Activated T-cell treated with anti-CD3 and anti-CD28 coated beads, Interleukin-2, amount 50 U/mL, for 48 hours (primary cell): ENCODE data around the gene TSKS.
"Not testable (repeated sequence)": the region's sequence is repeated elsewhere in the genome, so short reads cannot be mapped to it uniquely, and the experiment has no call there.

ENCODE experiments used
- DNase-seq, 2 experiments: peaks; one replicate each; pipeline ENCODE4 v3.0.0-alpha.2; 2020

The TSKS gene

DNA sequence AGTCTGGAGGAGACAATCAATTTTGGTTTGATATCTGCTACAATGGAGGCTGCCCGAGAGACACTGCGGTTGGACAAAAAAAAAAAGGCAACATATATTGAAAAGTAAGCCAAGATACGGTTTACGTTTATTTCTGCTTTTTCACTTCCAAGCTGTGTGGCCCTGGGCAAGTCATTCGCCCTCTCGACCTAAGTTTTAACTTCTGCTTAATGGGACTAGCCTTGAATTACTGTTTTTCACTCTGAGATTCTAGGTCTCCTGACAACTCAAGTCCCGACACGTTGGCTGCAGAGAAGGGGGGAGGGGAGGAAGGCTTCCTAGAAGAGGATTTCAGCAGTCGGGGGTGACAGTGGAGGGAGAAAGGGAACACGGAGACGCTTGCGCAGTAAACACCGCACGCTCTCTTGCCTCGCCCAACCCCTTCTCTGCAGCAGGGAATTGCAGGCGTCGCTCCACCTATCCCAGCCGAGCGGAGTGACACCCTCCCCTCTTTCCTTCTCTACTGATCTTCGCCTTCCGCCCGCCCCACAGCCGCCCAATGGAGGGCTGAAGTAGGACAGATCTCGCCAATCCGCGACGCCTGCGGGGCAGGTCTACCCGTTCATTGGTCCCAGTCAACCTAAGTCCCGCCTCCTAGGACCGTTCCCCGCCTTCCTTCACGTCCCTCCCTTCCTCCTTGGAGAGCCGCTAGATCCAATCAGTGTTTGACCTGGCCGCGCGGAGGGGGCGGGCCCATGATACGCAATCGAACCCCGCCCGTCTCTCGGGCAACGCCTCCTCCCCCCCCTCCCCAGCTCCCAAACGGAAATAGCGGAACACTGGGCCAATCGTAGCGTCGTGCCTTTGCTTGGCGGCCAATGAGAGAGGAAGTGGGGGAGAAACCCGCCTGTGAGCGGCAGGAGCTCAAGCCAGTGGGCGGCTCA is 3.2 kb upstream of the TSKS start:
- peak; percentile 99 for DNase-seq

DNA sequence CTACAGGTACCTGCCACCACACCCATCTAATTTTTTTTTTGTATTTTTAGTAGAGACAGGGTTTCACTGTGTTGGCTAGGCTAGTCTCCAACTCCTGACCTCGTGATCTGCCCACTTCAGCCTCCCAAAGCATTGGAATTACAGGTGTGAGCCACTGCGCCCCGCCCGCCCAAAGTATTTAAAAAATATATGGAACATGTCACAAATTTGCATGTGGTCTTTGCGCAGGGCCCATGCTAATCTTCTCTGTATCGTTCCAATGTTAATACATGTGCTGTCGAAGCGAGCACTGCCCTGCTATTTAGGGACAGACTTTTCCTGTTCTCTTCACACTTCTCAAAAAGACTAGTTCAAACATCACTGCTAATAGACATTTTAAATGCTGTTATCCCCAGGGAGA is 1.2 kb upstream of the TSKS start:
- no peak for DNase-seq

DNA sequence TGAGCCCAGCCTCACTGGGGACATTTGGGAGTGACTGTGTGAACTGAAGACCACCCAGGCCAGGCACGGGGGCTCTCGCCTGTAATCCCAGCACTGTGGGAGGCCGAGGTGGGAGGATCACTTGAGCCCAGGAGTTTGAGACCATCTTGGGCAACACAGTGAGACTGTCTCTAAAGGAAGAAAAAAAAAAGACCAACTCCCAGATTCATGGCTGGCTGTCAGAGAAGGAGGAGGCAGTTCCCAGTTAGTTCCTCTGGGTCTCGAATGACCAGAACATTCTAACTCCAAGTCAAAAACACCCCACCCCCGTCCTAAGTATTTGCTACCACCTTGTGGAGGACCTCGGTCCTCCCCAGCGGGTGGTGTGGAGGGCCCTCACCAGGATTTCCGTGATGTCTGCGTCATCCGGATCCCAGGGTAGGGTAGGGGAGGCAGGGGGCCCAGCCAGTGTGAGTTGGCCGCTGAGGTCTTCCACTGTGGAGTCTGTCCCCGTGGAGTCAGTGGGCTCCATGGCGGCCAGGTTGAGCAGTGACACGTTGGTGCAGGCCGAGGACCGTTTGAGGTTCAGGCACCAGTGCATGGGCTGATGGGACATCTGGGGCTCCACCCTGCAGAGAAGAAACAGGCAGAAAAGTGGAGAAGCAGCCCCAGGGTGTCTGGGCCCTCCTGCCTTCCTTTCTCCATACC is 1.3 kb downstream of the TSKS start:
- peak; percentile 33 to 37 for DNase-seq

DNA sequence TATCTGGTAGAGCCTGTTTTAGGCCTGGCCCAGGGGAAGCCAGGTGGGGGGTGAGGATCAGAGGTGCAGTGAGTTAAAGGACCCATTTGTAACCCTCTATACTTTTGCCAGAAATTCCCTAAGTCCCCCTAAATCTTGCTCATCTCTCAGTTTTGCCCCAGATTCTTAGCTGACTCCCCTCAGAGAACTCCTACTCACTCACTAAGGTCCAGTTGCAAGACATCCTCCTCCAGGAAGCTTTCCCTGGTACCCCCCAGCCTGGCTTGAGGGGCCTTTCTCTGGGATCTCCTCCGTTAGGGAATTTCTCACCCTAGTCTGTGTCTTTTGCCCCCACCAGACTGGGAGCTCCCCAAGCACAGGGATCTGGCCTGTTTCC is 1.9 kb downstream of the TSKS start:
- DNase-seq: no peak

DNA sequence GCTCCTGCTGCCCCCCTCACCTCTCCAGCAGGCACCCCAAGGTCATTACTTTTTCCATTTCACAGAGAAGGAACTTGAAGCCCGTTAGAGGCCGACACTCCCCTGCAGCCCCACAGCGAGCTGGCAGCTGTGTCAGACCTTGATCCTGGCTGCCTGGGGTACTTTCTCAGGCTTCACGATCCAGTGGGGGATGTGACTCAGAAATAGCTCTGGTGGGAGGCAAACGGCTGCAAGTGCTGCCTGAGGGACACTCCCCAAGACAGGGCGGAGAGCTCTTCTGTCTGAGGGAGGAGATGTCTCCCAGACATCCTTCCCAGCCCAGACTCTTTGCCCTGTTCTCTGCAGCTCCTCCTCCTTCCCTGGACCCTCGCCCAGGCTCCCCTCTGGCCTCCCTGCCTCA is 4.8 kb downstream of the TSKS start:
- DNase-seq: no peak

DNA sequence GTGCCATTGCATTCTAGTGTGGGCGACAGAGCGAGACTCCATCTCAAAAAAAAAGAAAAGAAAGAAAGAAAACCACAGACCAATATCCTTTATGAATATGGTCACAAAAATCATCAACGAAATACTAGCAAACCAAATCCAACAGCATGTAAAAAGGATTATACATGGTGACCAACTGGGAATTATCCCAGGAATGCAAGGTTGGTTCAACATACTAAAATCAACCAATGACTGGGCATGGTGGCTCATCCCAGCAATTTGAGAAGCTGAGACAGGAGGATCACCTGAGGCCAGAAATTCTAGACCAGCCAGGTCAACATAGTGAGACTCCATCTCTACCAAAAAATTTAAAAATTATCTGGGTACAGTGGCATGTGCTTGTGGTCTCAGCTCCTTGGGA is 7.2 kb downstream of the TSKS start:
- DNase-seq: no peak

DNA sequence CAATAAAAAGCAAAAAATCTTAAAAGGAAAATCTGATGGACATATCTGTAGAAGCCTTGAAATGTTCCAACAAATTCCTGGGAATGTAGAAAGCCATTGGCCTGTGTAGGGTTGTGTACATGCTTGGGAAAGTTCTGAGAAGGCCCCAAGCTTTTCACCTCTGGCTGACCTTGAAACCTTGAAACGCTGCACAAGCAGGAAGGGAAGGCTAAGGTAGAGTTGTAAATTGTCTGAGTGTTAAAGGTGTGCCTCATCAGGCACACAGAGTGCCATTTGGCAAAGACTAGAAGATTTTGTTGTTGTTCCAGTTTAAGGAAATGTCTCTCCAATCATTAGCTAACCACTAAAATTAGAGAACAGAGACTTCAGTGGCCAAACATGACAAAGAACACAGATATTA is 10.4 kb downstream of the TSKS start:
- DNase-seq: no peak

DNA sequence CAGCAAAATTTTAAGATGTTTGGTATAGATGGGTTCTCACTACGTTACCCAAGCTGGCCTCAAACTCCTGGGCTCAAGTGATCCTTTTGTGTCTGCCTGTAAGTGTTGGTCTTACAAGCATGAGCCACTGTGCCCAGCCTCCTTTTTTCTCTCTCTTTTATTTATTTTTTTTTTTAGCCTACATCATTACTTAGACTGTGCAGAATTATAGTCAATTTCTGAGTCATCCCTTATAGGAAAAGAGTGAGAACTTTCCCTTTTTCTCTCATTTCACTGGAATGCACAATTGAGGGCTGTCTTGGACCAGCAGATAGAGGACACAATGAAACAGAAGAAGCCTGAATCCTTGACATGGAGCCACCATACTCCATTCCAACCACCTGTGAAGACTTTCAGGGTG is 13.3 kb downstream of the TSKS start:
- DNase-seq: no peak

DNA sequence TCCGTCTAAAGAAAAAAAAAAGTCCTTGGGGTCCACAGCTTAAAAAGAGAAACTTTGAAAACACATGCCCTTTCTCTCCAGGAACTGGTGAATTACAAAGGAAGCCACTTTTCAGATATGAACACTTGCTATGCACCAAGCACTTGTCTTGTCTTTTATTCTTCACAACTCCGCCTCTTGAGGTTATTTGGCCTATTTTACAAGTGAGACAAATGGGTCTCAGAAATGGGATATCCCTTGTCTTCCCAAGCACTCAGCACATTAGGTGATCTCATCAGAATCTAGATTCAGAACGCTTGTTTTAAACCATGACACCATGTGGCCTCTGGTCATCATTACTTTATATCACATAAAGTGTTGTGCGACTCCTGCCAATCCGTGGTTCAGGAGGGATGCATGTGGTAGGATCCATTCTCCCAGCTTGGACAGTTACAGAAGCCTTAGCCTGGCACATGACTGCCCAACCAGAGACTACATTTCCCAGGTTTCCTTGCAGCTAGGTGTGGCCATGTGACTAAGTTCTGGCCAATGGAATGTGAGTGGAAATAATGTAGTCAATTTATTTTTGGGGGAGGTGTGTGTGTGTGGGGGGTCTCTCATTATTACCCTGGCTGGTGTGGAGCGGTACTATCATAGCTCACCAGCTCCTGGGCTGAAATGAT is 13.9 kb downstream of the TSKS start:
- DNase-seq: no peak

DNA sequence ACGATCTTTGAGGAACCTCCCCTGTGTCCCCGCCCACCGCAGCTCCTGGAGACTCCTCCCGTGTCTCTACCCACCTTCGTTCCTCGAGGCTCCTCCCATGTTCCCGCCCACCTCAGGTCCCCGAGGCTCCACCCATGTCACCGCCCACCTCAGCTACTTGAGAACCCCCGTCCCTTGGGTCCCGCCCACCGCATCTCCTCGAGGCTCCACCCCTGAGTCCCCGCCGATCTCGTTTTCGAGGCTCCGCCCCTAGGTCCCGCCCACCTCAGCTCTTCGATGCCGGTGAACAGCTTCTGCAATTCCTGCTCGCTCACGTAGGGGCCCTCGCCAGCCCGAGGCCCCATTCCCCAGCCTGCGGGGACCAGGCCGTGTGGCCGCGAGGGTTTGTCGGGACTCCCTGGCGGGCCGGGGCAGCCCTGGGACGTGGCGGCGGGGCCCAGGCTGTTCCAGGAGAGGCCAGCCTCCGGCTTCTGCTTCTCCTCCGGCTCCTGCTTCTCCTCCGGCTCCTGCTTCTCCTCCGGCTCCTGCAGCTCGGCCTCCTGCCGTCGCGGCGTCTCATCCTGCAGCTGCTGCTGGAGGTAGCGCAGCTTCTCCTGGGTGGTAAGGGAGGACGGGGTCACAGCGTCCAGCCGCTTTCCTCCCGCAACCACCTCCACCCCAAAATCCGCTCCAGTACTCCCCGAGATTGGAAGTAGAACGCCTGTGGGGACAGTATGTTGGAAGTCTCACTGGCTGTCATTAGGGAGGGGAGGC is 16.7 kb downstream of the TSKS start:
- peak; percentile 79 to 82 for DNase-seq

DNA sequence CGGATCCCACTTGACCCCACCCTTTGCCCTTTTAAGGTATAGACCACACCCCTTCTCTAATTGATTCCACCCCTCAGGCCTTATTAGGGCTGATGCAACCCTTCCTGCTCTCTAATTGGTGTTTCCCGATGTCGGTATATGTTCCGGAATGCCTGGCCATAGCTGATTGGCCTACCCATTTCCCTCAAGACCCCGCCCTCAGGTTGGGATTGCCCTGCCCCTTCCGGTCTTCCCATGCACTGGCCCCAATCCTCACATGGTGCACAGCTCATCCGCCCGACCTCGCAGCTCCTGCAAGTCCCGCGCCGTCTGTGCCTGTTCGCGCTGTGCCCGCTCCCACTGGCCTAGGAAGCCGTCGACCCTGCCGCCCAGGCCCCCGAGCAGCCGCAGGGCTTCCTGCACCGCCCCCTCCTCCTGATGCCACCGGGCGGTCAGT is 18.1 kb downstream of the TSKS start:
- DNase-seq: no peak

DNA sequence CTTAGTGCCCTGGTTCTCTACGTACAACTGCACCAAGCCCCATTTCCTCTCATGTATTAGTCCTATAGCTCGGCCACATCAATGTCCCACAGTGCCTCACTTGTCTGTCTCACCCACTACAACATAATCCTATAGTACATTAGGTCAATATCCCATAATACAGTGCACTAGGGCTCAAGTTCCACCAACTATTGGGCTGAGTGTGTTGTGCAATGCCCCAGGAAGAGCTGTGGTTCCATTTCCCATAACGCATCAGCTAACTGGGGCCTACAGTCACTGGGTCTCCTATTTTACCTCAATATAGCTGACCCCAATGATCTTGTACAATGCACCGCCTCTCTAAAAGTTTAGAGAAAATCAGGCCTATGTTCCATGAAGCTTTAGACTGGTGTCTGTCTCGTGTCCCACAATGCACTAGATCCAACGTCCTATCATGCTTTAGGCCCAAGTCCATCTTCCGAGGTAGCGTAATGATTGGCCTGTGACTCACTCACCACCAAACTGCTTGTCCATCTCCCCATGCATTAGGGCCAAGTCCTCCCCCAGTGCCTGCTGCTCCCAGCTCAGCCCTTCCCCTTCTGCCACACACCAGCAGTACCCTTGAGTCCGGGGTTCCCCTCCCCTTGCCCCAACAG is 21.8 kb downstream of the TSKS start:
- no peak for DNase-seq

DNA sequence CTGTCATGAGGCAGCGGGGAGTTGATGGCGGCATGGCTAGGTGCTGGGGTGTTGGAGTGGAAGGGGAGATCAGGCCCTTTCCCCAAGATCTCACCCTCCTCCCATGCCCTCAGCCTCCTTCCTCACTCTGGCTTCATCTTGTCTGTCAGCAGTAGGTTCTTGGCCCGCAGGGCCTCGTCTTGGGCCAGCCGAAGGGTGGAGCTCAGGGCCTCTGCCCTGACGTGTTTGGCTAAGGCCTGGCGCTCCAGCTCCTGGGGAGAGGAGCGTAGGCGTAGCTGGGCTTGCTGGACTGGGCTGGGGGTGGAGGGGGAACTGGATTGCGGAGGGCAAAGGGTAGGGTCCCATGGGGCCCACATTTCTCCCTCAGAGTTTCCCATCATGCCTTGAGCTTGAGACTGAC is 23.2 kb downstream of the TSKS start:
- DNase-seq: no peak

DNA sequence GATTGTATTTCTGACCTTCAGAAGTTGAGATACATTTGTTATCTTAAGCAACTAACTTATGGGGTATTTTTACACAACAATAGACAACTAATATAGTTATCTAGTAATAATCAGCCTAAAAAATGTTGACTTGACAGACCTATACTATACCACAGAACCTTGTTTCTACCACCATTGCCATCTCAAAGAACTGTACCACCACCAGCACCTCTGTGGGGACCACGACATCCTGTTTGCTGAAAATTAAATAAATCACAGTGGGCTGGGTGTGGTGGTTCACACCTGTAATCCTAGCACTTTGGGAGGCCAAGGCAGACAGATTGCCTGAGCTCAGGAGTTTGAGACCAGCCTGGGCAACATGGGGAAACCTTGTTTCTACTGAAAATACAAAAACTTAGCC is 24.0 kb downstream of the TSKS start:
- no peak for DNase-seq

DNA sequence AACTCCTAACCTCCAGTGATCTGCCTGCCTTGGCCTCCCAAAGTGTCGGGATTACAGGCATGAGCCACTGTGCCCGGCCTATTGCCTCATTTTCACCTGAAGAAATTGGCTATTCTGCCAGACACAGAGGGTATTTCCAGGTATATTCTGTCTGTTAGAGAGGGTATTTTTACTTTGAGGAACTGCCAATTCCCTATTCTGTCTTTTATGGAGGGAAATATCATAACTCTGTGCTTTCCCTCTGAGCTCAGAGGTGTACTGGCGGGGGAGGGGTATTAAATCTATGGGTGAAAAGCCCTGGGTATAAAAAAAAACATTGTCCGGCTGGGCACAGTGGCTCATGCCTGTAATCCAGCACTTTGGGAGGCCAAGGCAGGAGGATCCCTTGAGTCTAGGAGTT is 24.8 kb downstream of the TSKS start:
- DNase-seq: no peak

DNA sequence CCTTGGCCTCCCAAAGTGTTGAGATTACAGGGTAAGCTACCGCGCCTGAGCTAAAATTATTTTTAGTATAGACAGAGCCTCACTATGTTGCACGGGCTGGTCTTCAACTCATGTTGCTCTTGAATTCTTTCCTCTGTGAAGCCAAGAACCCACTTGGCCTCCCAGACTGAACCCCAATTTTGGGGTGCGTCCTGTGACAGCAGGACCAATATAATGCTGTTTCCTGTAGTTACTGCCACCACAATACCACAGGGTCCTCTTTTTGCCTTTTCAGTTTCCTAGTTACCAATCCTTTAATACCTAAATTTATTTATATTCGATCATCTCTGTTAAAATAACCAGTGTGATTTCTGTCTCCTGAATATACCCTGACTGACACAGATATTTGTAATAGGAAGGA is 32.9 kb downstream of the TSKS start:
- DNase-seq: no peak

DNA sequence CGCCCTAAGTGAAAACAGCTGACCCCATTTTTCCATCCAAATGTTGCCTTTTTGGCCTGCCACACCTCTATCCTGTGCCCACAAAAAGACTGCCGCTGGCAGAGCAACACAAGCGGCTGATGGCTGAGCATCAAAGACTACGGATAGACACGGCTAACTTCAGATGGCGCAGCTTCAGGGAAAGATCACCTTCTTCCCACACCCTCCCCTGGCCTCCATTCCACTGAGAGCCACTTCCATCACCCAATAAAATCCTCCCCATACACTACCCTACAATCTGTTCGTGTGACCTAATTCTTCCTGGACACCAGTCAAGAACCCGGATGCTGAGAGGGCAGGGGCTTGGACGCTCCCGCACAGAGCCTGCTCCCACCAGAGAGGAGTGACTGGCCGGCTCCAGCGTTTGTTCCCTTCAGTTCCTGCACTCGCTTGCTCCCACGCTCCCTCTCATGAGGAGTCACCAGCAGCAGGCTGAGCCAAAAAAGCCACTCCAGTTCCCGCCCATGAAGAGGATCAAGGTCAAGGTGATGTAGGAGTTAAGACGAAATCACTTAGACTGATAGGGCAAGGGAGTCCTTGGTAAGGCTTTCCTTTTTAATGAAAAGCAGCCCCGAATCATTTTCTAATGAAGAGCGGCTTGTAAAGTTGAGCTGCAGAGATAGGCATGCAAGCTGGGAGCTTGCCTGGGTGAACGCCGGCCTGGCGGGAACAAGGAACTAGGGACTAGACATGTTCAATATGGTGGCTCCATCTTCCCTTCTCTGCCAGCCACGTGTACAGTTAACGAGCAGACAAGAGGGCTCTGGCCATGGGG is 35.7 kb downstream of the TSKS start:
- DNase-seq: no peak

DNA sequence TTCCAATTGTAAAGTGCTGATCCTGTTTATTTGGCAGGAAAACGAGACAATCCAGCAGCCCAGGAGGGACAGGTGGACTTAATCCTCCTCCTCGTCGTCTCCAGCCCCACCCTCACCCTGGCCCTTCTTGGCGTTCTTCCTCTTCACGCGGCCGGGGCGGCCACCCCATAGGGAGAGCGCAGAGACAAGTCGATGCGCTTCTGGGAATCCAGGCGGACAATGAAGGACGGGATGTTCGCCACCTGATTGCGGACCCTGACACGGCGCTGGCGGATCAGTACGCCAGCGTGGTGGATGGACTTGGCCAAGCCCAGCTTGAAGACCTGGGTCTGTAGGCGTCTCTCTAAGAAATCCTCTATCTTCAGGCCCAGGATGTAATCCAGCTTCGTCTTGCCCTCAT is 43.7 kb downstream of the TSKS start:
- not testable (repeated sequence) for DNase-seq

DNA sequence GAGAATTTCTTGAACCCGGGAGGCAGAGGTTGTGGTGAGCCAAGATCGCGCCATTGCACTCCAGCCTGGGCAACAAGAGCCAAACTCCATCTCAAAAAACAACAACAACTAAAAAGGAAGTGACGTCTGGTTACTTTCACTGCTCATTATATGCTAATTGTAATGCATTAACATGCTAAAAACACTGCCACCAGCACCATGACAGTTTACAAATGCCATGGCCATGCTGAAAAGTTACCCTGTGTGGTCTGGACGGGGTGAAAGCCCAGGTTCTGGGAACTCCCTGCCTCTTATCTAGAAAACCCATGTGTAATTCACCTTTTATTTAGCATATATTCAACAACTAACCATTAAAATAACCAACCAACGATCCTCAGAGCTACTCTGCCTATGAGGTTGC is 44.1 kb downstream of the TSKS start:
- no peak for DNase-seq

DNA sequence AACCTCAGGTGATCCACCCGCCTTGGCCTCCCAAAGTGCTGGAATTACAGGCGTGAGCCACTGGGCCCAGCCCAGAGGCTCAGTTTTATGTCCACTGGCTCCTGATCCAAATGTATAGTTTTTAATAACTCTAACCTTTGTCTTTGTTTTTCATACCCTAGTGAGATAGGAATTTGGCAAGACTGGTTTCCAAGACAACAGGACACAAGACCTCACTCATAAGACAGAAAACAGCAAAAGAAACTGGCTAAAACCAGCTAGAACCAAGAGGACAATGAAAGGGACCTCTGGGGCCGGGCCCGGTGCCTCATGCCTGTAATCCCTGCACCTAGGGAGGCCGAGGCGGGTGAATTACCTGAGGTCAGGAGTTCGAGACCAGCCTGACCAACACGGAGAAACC is 44.6 kb downstream of the TSKS start:
- no peak for DNase-seq

DNA sequence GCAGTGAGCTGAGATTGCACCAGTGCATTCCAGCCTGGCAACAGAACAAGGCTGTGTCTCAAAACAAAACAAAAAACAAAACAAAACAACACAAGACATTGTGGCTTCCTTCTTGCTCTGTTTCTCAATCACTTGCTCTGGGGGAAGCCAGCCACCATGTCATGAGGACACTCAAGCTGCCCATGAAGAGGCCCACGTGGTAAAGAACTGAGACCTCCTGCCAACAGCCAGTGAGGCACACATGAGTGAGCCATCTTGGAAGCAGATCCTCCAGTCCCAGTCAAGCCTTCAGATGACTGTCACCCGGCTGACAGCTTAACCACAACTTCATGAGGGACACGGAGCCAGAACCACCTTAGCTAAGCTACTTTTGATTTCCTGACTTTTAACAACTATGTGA is 47.0 kb downstream of the TSKS start:
- no peak for DNase-seq
